Frontal cortex (tissue), 4 donors: ENCODE results near the gene VSTM2B. TPM values are rescaled to one million over a fixed set of nuclear protein-coding genes. Genes with fewer than 3 reads are reported as not detected.

ENCODE experiments used
- DNase-seq, 2 donors: peaks; one replicate each; pipeline ENCODE4 v3.0.0; 2012; ENCODE audit warnings: low spot score in 2 of 2
- FAIRE-seq: peaks from 2 replicates; lab custom pipeline; 2012; peaks lifted over from hg19 to GRCh38; lab: Jason Lieb, UNC
- total RNA-seq: library from RNA; depleted of rRNA; stranded (reverse); fragments of >200 nt; gene quantifications from one replicate; pipeline ENCODE4 v1.2.3, GENCODE V29; 2014
- donor health status: control.
- donor health status: control.
- donor health status: control.

The VSTM2B gene
- total RNA-seq, 1 donor from 2014 or later, result 28.9 TPM

- peak; percentile 79 to 88 for DNase-seq
- no peak for FAIRE-seq
Measured at GRCh38 chr19:29610574-29611271, 84.9 kb downstream of the VSTM2B start.

- no peak for DNase-seq
- no peak for FAIRE-seq
Measured at GRCh38 chr19:29612121-29612520, 86.3 kb downstream of the VSTM2B start.

- FAIRE-seq (no peak), DNase-seq (no peak)
Measured at GRCh38 chr19:29612801-29613595, 87.2 kb downstream of the VSTM2B start.

- FAIRE-seq, result no peak
- DNase-seq, result no peak
Measured at GRCh38 chr19:29614046-29614445, 88.3 kb downstream of the VSTM2B start.

Other genes with a start within 250 kb of the VSTM2B start
- gene POP4, start 80.3 kb downstream of the VSTM2B start, total RNA-seq, result 35.5 TPM
- gene PLEKHF1, start 139.5 kb downstream of the VSTM2B start, total RNA-seq, result 2.0 TPM
- gene C19orf12, start 189.3 kb downstream of the VSTM2B start, total RNA-seq, result 41.2 TPM